Measurements from ENCODE around the gene CIB4. TPM values are rescaled to one million over a fixed set of nuclear protein-coding genes. Genes with fewer than 3 reads are reported as not detected.

Gene CIB4
- total and polyA plus RNA-seq, 5 donors = not detected

DNA sequence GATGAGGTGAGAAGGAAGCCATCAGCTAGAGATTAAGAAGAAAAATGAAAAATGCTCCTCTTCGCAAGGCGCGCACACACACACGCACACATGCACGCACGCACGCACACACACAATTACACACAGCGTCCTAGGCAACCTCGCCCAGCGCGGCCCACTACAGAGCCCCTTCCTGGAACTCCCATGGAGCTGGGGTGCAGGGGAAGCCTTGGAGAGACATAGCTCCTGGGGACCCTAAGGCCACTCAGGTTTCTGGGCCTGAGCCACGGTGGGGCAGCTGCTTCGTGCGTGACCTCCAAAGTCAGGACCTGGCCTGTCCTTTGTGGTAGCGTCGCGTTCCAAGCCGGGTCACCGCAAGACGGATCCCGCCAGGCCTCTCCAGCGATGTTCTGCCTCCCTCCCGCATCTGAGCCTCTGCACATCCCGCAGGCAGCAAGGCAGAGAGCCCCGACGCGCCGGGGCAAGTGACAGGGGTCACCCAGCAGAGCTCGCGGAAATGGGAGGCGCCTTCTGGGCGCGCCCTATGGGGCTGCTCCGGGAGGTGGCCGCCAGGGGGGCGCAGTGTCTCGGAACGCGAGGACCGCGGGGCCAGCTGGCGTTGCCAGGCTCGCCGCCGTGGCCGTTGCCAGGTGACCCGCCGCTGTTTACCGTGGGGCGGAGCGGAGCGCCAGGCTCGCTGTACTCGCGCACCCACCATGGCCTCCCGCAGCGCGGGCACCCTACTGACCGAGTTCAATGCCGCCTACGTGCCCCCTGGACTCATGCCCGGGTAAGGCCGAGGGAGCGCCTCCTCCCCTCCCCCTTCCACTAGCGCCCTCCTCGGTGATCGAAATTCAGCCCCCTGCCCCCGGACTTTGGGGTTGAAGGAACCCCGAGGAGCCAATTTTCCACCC lies 79.0 kb downstream of the CIB4 start:
- Histone ChIP-seq H3K27me3 (ENCODE audit: control insufficient read depth, insufficient read depth) (no peaks in the 10 kb centered on the region), H3K9me3 (ENCODE audit: control insufficient read depth, low read length) (no peaks in the 10 kb centered on the region), H3K4me1 (ENCODE audit: control insufficient read depth, insufficient read depth, low read length) (no peaks in the 10 kb centered on the region), H3K4me3 (ENCODE audit: low read length) (peak overlapping the region; percentile 6), H3K27ac (ENCODE audit: low read length) (no peak overlapping the region)
- peak; percentile 84 to 88 for ATAC-seq
- intact Hi-C loops (cut with DNase I) = no loop called here
- 20% methylated on average over 69 of the region's 69 CpGs for WGBS
- peak; percentile 66 to 85 (median 82) for DNase-seq

DNA sequence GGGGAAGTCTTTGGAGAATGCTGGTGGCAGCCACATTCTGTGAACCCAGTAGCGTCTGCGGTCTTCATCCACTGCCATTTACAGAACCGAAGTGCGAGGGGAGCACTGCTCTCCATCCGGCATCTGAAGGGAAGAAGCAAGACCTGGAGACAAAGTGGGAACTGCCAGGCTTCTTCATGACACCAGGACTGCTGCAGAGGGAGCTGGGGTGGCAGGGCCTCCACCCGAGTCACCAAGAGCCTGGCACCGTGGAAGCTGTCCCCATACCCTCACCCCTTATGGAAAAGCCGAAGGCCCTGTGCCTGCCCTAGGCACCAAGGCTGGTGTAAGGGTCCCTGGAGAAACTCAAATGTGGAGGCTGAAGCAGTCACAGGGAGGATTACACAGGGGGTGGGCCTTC lies 79.8 kb downstream of the CIB4 start:
- ATAC-seq (no peak), DNase-seq (no peak)
- Histone ChIP-seq H3K27ac (ENCODE audit: low read length) (no peak overlapping the region), H3K4me3 (ENCODE audit: low read length) (no peak overlapping the region), H3K9me3 (ENCODE audit: control insufficient read depth, low read length) (no peaks in the 10 kb centered on the region), H3K4me1 (ENCODE audit: control insufficient read depth, insufficient read depth, low read length) (no peaks in the 10 kb centered on the region), H3K27me3 (ENCODE audit: control insufficient read depth, insufficient read depth) (no peaks in the 10 kb centered on the region)
- intact Hi-C loops (cut with DNase I) = no loop called here
- WGBS = 97% methylated on average over 8 of the region's 8 CpGs

- Histone ChIP-seq H3K4me3 (ENCODE audit: low read length) (no peak overlapping the region), H3K27ac (ENCODE audit: low read length) (no peak overlapping the region), H3K9me3 (ENCODE audit: control insufficient read depth, low read length) (no peaks in the 10 kb centered on the region), H3K4me1 (ENCODE audit: control insufficient read depth, insufficient read depth, low read length) (no peaks in the 10 kb centered on the region), H3K27me3 (ENCODE audit: control insufficient read depth, insufficient read depth) (no peaks in the 10 kb centered on the region)
- intact Hi-C loops (cut with DNase I) = no loop called here
- 95% methylated on average over 3 of the region's 3 CpGs for WGBS
- ATAC-seq (no peak), DNase-seq (no peak)
These were observed 80.3 kb downstream of the CIB4 start for GRCh38 chr2:26560892-26561291.

DNA sequence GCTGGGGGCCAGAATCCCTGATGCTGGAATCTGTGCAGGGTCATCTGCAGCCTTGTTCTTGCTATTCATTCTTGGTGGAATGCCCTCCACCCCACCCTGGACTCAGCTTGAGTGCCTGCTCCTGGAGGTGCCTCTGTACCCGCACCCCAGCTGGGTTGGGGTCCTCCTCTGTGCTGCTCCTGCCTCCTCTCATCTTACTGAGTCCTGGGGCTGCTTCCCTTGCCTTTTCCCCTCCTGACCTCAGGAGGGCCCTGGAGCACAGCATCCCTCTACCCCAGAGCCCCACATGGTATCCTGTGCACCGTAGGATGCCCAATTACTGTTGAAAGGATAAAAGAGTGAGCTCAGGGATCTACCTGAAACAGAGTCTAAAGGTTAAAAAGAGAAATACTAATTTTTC lies 81.6 kb downstream of the CIB4 start:
- intact Hi-C loops (cut with DNase I) = no loop called here
- Histone ChIP-seq H3K27ac (ENCODE audit: low read length) (no peak overlapping the region), H3K4me1 (ENCODE audit: control insufficient read depth, insufficient read depth, low read length) (no peaks in the 10 kb centered on the region), H3K4me3 (ENCODE audit: low read length) (no peak overlapping the region), H3K9me3 (ENCODE audit: control insufficient read depth, low read length) (no peaks in the 10 kb centered on the region), H3K27me3 (ENCODE audit: control insufficient read depth, insufficient read depth) (no peaks in the 10 kb centered on the region)
- 67% methylated on average over 2 of the region's 2 CpGs for WGBS
- ATAC-seq (no peak), DNase-seq (no peak)

- H3K4me1 ChIP-seq (ENCODE audit: control insufficient read depth, insufficient read depth, low read length) = no peaks in the 10 kb centered on the region
- 79% methylated on average over 3 of the region's 3 CpGs for WGBS
- intact Hi-C loops (cut with DNase I) = no loop called here
- DNase-seq = peak in 1 of 3 donors; percentile 10
- no peak overlapping the region for H3K4me3 ChIP-seq (ENCODE audit: low read length)
- no peak for ATAC-seq
- H3K27me3 ChIP-seq (ENCODE audit: control insufficient read depth, insufficient read depth) = no peaks in the 10 kb centered on the region
- no peaks in the 10 kb centered on the region for H3K9me3 ChIP-seq (ENCODE audit: control insufficient read depth, low read length)
- H3K27ac ChIP-seq (ENCODE audit: low read length) = no peak overlapping the region
These were observed 82.1 kb downstream of the CIB4 start for GRCh38 chr2:26559044-26559405.

DNA sequence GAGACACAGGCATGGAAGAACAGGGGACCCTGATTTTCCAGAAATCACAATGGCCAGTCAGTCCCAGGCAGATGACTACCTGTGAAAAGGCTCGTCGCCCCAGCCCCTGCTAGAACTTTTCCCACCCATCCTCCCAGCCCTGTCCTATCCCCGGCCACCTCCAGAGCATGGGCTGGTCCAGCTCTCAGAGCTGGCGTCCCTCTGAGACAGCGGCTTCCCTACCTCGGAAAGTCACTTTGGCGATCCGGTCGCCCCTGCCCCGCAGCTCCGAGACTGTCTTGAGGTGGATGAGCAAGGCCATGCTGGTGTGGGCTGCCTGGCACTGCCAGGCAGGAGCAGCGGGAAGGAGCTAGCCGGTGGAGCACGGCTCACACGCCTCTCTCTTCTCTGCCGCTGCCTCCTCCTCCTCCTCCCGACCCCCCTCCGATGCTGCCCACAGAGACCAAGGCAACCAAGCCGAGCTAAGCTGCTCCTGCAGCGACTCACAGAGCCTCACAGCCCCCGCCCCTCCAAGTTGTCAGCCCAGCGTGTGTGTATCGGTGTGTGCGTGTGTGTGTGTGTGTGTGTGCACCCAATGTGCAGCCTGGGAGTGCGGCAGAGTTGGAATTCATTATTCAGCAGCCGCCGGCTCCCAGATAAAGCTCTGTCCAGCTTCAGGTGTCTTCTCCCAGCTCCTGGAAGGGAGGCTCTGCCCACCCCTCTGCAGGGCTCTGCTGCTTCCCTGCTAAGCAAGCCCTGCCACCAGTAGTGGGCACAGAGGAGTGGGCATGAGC lies 82.7 kb downstream of the CIB4 start:
- no peak overlapping the region for H3K27ac ChIP-seq (ENCODE audit: low read length)
- H3K4me3 ChIP-seq (ENCODE audit: low read length) = no peak overlapping the region
- 19% methylated on average over 27 of the region's 27 CpGs for WGBS
- no peaks in the 10 kb centered on the region for H3K27me3 ChIP-seq (ENCODE audit: control insufficient read depth, insufficient read depth)
- no peaks in the 10 kb centered on the region for H3K9me3 ChIP-seq (ENCODE audit: control insufficient read depth, low read length)
- DNase-seq (peak in 1 of 3 donors; percentile 38), ATAC-seq (no peak)
- no peaks in the 10 kb centered on the region for H3K4me1 ChIP-seq (ENCODE audit: control insufficient read depth, insufficient read depth, low read length)
- intact Hi-C loops (cut with DNase I) = no loop called here

- ATAC-seq = no peak
- 86% methylated on average over 12 of the region's 12 CpGs for WGBS
- peak in 1 of 3 donors; percentile 29 for DNase-seq
- H3K27ac ChIP-seq (ENCODE audit: low read length) = no peak overlapping the region
- no peaks in the 10 kb centered on the region for H3K27me3 ChIP-seq (ENCODE audit: control insufficient read depth, insufficient read depth)
- no peak overlapping the region for H3K4me3 ChIP-seq (ENCODE audit: low read length)
- intact Hi-C loops (cut with DNase I) = no loop called here
- H3K9me3 ChIP-seq (ENCODE audit: control insufficient read depth, low read length) = no peaks in the 10 kb centered on the region
- no peaks in the 10 kb centered on the region for H3K4me1 ChIP-seq (ENCODE audit: control insufficient read depth, insufficient read depth, low read length)
These were observed 83.8 kb downstream of the CIB4 start for GRCh38 chr2:26557244-26557925.

DNA sequence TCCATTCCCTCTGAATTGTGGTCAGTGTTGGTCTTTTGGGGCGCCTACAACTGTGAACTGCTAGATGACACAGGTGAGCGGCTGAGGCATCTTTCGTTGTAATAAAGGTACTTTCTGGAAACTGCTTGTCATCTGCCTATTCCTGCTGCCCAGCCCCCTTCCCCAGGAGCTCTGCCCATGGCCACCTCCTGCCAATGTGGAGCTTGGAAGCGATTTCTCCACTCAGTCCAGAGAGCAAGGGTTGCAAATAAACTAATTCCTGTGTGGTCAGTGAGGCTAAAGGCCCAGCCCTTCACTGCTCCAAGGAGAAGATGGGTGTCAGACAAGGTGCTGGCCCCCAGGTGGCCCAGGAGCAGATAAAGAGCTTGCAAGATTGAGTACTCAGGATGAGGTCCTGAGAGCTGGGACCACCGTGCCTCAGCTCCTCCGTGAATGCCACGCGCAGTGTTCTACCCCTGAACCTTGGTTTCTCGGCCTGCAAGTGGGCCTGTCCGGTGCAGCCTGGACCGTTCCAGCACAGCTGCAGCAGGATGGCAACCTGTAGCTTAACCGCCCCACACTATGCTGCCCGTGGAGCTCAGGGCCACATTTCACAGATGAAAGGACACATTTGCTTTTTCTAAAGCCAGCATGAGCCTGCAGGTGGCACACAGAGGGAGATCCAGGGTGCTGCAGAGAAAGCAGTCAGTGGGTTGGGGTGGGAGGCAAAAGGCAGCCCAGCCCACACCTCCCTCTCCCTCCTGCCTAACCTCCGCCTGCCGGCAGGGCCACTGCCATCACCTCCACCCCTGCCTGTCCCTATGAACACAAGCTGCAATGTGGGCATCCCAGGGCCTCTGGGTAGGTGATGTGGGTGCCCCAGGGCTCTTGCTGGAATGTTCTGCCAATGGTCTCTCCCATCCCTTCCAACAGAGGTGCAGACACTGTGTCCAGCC lies 84.6 kb downstream of the CIB4 start:
- Histone ChIP-seq H3K27ac (ENCODE audit: low read length) (no peak overlapping the region), H3K27me3 (ENCODE audit: control insufficient read depth, insufficient read depth) (no peaks in the 10 kb centered on the region), H3K4me1 (ENCODE audit: control insufficient read depth, insufficient read depth, low read length) (no peaks in the 10 kb centered on the region), H3K9me3 (ENCODE audit: control insufficient read depth, low read length) (no peaks in the 10 kb centered on the region), H3K4me3 (ENCODE audit: low read length) (no peak overlapping the region)
- ATAC-seq = no peak
- 84% methylated on average over 15 of the region's 15 CpGs for WGBS
- intact Hi-C loops (cut with DNase I) = no loop called here
- peak in 1 of 3 donors; percentile 19 for DNase-seq

DNA sequence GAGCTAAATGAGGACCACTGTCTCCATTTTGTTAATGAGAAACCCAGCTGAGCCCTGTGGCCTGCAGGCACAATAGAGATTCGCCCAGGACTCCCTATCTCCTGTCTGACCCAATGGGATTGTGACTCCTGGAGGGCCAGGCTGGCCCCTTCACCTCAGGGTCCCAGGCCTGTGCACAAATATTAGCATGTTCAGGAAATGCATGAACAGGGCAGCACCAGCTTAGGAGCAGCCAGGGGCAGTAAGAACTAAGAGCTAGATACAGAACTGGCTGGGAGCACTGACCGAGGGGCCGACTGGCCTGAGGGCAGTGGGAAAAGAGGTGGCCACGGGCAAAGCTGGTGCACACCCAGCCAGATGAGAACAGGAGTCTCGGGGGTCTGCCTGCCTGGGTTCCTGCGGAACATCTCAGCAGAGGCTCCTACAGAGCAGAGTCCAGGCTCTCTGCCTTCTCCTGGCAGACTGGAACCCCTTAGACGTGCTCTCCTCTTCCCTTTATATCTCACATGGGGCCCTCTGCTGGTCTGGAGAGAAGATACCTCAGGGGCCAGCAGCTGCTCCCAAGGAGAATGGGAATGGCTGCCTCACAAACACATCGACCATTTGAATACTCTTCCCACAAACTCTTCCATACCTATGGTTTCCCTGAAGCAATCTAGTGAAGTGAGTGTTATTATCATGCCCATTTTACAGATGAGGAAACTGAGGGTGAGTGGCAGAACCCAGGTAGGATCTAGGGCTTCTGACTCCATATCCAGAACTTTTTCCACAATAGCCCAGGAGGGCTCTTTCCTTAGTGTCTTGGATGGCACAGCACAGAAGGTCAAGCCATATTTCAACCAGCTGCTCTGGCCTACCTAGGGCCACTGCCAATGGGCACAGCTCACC lies 85.7 kb downstream of the CIB4 start:
- H3K4me1 ChIP-seq (ENCODE audit: control insufficient read depth, insufficient read depth, low read length) = no peaks in the 10 kb centered on the region
- no peak for ATAC-seq
- no peaks in the 10 kb centered on the region for H3K27me3 ChIP-seq (ENCODE audit: control insufficient read depth, insufficient read depth)
- WGBS = 79% methylated on average over 8 of the region's 8 CpGs
- intact Hi-C loops (cut with DNase I) = no loop called here
- no peaks in the 10 kb centered on the region for H3K9me3 ChIP-seq (ENCODE audit: control insufficient read depth, low read length)
- no peak overlapping the region for H3K27ac ChIP-seq (ENCODE audit: low read length)
- DNase-seq = peak in 1 of 3 donors; percentile 23
- no peak overlapping the region for H3K4me3 ChIP-seq (ENCODE audit: low read length)
